ENCODE measurements around the gene TM4SF1. TPM values are rescaled to one million over a fixed set of nuclear protein-coding genes. Genes with fewer than 3 reads are reported as not detected.
"Not testable (repeated sequence)": the region's sequence is repeated elsewhere in the genome, so short reads cannot be mapped to it uniquely, and the experiment has no call there.

TM4SF1 gene
- total RNA-seq, 1 donor = 0.84 TPM

DNA sequence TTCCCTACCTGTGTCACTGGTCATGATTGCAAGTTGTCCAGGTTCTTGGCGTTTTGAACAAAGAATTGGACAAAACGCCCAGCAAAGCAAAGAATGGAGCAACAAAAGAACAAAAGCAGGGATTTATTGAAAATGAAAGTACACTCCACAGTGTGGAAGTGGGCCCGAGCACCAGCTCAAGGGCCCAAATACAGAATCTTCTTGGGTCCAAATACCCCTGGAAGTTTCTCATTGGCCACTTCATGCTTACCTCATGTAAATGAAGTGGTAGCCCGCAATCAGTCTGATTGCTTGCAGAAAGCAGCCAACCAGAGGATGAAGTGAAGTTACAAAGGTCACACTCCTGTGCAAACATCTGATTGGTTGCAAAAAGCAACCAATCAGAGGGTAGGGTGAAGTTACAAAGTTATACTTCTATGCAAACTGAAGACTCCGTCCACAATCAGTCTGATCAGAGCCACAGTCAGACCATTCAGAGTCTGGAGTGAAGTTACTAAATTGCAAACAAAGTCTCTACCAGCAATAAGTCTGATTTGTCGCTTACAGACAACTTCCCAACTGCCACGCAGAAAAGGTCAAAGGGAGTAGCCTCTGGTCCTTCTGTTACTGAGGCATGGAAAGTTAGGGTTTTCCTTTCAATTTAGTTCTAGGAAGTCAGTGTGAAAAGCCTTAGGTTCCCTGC, 8.3 kb upstream of the TM4SF1 start:
- H3K27me3 ChIP-seq (ENCODE audit: insufficient read depth, low read length) = no peaks in the 10 kb centered on the region
- H3K9me3 ChIP-seq (ENCODE audit: low read depth, low read length) = no peaks in the 10 kb centered on the region
- no peak overlapping the region for H3K4me3 ChIP-seq (ENCODE audit: low read length)
- no peaks in the 10 kb centered on the region for H3K4me1 ChIP-seq (ENCODE audit: insufficient read depth, low read length)

DNA sequence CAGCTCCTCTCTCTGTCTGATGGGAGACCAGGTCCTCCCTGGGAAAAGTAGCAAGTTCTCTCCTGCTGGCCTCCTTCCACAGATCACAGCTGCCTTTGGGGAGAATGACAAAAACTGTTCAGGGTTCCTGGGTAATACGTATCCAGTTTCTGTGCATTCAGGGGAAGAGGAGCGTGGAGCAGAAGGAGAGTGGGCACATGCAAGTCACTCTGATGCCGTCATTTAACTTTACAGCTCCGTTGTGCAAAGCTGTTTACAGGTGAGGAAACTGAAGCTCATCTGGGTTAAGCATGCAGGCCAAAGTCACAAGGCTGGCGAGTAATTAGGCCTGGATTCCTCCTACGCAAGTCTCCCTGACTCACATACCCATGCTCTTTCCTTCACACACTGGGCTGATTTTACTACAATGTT, 7.5 kb upstream of the TM4SF1 start:
- H3K9me3 ChIP-seq (ENCODE audit: low read depth, low read length) = no peaks in the 10 kb centered on the region
- no peaks in the 10 kb centered on the region for H3K4me1 ChIP-seq (ENCODE audit: insufficient read depth, low read length)
- no peaks in the 10 kb centered on the region for H3K27me3 ChIP-seq (ENCODE audit: insufficient read depth, low read length)
- no peak overlapping the region for H3K4me3 ChIP-seq (ENCODE audit: low read length)

DNA sequence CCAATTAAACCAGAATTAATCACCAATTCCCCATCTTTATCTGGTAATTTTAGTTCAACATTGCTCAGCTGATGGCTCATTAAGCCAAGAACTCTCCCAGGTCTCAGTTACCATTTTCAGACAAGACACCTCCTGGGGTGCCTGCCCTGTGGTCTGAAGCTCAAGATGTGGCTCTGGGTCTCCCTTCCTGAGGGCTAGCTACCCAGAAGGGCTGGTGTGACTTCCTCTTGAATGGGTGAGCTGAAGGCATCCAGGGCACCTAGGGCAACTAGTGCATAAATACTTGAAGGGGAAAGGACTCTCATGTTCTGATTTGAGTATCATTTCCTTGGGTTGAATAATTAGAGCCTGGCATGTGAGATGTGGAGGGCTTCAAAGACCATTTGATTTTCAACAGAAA, 6.7 kb upstream of the TM4SF1 start:
- Histone ChIP-seq H3K4me1 (ENCODE audit: insufficient read depth, low read length) (no peaks in the 10 kb centered on the region), H3K4me3 (ENCODE audit: low read length) (no peak overlapping the region), H3K9me3 (ENCODE audit: low read depth, low read length) (no peaks in the 10 kb centered on the region), H3K27me3 (ENCODE audit: insufficient read depth, low read length) (no peaks in the 10 kb centered on the region)

DNA sequence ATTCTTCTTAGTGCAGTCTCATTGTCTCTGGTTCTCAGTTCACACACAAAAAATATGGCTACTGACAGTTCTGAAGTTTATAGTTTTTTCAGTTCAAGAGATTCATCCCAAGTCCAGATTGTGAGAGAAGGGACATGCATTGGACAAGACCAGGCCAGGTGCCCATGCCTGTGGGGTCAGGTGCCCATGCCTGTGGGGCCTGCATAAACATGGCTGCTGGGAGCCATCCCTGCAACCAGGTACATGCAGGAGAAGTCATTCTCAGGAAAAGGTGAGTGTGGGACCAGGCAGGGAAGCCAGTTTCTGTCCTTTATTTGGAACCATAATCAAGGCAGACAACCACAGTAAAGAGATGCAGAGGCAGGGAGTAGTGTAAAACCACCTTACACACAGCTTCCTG, 6.3 kb upstream of the TM4SF1 start:
- Histone ChIP-seq H3K4me1 (ENCODE audit: insufficient read depth, low read length) (peaks cover 1% of the 10 kb centered on the region), H3K27me3 (ENCODE audit: insufficient read depth, low read length) (no peaks in the 10 kb centered on the region), H3K9me3 (ENCODE audit: low read depth, low read length) (no peaks in the 10 kb centered on the region), H3K4me3 (ENCODE audit: low read length) (no peak overlapping the region)

DNA sequence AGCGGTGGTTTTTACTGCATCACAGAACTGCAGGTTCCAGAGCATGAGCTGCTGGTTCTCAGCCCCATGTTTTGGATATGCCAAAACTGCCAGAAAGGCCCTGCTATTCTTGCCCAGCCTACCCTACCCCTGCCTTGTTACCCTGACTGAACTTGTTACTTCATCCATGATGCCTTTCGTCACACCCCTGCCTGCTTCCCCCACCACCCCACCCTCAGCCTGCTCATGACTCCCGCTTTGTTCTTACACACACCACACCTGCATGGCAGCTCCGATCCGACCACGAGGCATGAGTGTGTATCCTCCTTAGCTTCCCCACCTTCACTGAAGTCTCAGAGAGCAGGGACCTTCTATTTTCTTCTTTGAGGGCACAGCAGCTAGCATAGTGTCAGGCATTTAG, 5.1 kb upstream of the TM4SF1 start:
- H3K9me3 ChIP-seq (ENCODE audit: low read depth, low read length) = no peaks in the 10 kb centered on the region
- no peak overlapping the region for H3K4me3 ChIP-seq (ENCODE audit: low read length)
- H3K4me1 ChIP-seq (ENCODE audit: insufficient read depth, low read length) = peaks cover 10% of the 10 kb centered on the region
- no peaks in the 10 kb centered on the region for H3K27me3 ChIP-seq (ENCODE audit: insufficient read depth, low read length)

DNA sequence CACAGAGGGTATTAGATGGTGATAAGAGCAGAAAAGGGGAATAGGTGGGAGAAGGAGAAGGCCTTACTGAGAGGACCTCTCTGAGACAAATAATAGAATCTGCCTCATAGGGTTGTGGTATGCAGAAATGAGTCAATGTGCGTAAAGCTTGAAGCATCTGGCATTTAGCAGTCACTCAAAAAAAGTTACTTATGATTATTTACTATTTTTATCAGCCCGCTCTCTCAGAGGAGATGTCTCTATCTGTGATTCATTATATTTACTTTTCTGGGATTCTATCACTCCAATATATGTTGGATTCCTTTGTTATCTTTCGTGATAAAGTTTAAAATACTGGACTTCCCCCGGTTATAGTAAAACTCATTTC, 4.6 kb upstream of the TM4SF1 start:
- H3K9me3 ChIP-seq (ENCODE audit: low read depth, low read length) = no peaks in the 10 kb centered on the region
- H3K4me1 ChIP-seq (ENCODE audit: insufficient read depth, low read length) = peaks cover 10% of the 10 kb centered on the region
- no peaks in the 10 kb centered on the region for H3K27me3 ChIP-seq (ENCODE audit: insufficient read depth, low read length)
- H3K4me3 ChIP-seq (ENCODE audit: low read length) = no peak overlapping the region

DNA sequence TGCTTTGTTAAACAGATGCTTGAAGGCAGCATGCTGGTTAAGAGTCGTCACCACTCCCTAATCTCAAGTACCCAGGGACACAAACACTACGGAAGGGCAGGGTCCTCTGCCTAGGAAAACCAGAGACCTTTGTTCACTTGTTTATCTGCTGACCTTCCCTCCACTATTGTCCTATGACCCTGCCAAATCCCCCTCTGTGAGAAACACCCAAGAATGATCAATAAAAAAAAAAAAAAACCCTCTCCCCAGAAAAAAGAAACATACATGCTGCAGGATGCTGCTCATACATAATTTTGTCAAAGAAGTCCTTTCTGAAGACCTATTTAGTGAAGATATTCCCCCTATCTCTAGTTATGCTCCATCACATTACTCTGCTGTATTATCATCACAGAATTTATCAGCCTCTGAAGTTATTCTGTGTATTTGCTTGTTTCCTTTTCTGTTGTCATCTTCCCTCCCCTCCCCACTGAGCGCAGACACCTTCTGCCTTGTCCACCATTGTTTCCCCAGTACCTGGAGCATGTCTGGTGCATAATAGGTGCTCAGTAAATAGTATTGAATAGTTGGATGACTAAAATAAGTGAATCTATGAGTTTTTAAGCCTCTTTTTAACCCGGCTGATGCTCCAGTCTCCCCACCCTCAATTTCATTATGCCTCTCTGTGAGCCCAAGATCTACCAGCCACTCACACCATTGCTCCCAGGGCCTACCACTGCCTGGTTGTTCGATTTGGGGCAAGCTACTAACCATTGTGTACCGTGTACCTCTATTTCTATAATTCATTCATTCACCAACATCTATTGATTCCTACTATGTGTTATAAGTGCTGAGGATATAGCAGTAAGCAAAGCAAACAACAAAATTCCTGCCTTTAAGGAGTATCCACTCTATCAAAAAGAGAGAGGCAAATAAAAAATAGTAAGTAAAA, 4.0 kb upstream of the TM4SF1 start:
- no peaks in the 10 kb centered on the region for H3K27me3 ChIP-seq (ENCODE audit: insufficient read depth, low read length)
- peaks cover 10% of the 10 kb centered on the region for H3K4me1 ChIP-seq (ENCODE audit: insufficient read depth, low read length)
- H3K4me3 ChIP-seq (ENCODE audit: low read length) = no peak overlapping the region

DNA sequence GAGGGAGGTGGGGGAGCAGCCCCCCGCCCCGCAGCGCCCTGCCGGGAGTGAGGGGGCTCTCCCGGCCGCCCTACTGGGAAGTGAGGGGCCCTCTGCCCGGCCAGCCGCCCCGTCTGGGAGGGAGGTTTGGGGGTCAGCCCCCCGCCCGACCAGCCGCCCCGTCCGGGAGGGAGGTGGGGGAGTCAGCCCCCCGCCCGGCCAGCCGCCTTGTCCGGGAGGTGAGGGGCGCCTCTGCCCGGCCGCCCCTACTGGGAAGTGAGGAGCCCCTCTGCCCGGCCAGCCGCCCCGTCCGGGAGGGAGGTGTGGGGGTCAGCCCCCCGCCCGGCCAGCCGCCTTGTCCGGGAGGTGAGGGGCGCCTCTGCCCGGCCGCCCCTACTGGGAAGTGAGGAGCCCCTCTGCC, 2.8 kb upstream of the TM4SF1 start:
- peaks cover 13% of the 10 kb centered on the region for H3K4me1 ChIP-seq (ENCODE audit: insufficient read depth, low read length)
- not testable (repeated sequence) for H3K27me3 ChIP-seq (ENCODE audit: insufficient read depth, low read length); H3K9me3 ChIP-seq (ENCODE audit: low read depth, low read length); H3K4me3 ChIP-seq (ENCODE audit: low read length)

More for the DNA sequence above, 4.0 kb upstream of the TM4SF1 start:
- no peaks in the 10 kb centered on the region for H3K9me3 ChIP-seq (ENCODE audit: low read depth, low read length)

DNA sequence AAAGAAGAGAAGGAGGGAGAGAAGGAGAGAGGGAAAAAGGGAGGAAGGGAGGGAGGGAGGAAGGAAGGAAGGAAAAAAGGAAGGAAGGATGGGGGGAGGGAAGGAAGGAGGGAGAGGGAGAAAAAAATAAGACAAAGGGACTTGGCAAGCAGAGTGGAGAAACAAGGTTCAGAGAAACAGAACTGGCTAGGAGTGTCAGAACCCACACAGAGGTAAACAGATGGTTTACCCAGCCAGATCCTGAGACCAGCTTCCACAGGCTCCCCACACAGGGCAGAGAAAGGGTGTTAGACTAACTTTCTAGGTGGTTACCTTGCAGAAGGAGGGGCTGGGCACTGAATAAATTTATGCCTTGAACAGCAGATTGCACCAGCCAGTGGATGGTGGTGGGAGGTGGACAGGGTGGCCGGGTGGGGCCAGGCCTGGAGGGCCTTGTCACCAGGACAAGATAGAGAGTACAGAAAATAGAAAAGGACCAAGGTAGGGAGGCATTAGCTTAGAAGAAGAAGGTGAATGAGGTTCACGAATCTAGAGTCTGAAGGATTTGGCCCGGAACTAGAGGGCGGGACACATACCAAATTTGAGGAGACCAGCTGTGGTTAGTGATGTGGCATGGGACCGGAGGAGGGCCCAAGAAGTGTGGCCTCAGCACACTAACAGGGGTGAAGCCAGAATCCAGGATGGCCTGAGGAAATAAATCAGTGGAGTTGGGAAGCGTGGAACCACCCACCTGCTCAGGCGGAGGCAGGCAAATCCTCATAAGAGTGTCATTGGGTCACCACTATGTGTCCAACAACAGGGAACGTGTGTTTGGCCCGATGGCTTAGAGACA, 1.2 kb upstream of the TM4SF1 start:
- Histone ChIP-seq H3K4me1 (ENCODE audit: insufficient read depth, low read length) (peaks cover 26% of the 10 kb centered on the region), H3K4me3 (ENCODE audit: low read length) (no peak overlapping the region), H3K9me3 (ENCODE audit: low read depth, low read length) (no peaks in the 10 kb centered on the region), H3K27me3 (ENCODE audit: insufficient read depth, low read length) (no peaks in the 10 kb centered on the region)

DNA sequence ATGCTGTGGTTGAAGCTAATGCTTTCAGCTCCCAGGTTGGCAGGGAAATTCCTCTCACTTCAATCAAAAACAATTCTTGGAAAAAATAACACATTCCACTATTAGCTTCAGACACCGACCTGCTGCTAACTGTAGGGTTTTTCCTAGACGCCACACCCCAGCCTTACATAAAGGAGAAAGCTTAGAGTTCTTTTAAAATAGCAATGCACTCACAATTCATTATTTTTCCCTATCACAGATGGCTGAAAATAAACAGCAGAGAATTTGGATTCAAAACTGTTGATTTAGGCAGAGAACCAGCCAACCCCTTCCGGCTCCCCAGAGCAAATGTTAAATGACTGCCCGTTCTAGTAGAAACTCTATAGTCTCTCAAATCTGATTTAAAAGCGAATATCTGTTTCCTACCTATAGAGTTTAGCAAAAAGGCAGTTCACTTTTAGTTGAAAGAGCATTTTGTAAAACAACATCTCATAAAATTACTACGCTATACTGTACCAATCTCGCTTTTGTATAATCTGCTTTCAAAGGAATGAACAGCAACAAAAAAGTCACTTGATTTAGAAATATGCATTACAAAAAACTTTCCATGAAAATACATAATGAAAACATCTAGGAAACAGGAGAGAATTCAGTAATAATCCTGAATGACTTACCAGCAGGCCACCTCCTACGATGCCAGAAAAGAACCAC, 586 bp downstream of the TM4SF1 start:
- Histone ChIP-seq H3K4me3 (ENCODE audit: low read length) (no peak overlapping the region), H3K9me3 (ENCODE audit: low read depth, low read length) (no peaks in the 10 kb centered on the region), H3K4me1 (ENCODE audit: insufficient read depth, low read length) (peaks cover 35% of the 10 kb centered on the region), H3K27me3 (ENCODE audit: insufficient read depth, low read length) (no peaks in the 10 kb centered on the region)

DNA sequence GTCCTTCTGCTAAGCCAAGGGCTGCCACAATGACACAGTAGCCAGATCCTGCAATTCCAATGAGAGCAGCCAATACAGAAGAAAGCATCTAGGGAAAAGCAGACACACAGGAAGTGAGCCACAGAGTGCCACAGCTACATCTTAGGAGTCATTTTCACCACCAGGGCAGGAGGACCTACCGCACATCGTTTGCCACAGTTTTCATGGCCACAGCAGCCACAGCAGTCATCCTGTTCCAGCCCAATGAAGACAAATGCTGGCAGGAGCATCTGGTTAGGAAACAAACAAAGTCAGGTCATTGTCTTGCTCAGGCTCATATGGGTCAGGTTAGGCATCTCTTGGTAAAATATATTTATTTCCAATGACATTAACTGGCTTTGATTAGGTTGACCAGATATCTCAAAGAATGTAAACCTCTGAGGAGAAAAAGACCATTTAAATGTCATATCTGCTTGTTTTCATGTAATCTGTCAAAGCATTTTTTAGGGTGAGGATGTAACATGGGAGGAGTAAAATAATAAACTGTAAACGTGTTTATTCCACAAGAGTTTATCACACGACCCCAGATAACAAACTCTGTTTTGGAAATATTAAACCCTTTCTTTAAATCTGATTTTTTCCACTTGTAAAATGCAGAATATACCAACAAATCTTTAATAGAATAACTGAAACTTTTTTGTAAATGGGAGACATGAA, 1.8 kb downstream of the TM4SF1 start:
- Histone ChIP-seq H3K9me3 (ENCODE audit: low read depth, low read length) (no peaks in the 10 kb centered on the region), H3K27me3 (ENCODE audit: insufficient read depth, low read length) (no peaks in the 10 kb centered on the region), H3K4me3 (ENCODE audit: low read length) (no peak overlapping the region), H3K4me1 (ENCODE audit: insufficient read depth, low read length) (peaks cover 45% of the 10 kb centered on the region)

DNA sequence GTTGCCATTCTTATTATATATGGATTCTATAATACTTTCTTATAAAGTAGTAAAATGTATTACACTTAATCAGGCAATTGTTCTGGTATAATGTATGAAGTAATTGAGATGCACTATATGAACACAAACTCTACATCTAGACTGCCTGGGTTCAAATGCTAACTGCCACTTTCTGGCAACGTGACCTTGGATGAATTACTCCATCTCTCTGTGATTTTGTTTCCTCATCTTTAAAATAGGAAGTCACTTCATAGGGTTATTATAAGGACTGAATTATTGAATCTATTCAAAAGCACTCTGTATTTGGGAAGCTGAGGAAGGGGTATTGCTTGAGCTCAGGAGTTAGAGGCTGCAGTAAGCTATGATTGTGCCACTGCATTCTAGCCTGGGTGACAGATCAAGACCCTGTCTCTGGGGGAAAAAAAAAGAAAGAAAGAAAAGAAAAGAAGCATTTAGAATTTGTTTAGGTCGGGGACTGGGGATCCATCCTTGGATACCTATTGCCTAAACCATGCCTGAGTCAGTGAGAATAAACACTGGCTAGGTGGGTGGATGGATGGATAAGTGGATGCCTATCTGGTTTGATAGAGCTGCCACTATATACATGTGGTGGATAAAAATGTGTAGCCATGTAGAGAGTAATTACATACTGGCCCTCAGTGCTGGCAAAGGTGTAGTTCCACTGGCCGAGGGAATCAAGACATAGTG, 2.5 kb downstream of the TM4SF1 start:
- Histone ChIP-seq H3K4me1 (ENCODE audit: insufficient read depth, low read length) (peaks cover 49% of the 10 kb centered on the region), H3K9me3 (ENCODE audit: low read depth, low read length) (no peaks in the 10 kb centered on the region), H3K4me3 (ENCODE audit: low read length) (no peak overlapping the region), H3K27me3 (ENCODE audit: insufficient read depth, low read length) (no peaks in the 10 kb centered on the region)

DNA sequence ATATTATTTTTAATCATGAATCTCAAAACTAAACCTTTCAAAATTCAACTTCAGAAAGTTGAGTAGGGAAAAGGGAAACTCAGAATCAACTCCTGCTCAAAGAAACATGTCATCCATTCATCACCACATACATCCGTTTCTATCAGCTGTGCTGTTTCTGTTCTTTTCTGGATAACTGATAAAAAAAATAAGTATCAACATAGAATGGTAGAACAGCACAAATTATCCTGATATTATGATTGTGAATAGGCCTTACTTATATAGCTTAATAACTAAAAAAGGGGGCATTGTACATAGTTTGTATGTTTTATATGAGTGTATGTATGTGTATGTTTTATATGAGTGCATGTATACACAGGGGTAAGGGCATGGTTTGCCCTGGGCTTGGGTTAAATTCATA, 3.1 kb downstream of the TM4SF1 start:
- H3K27me3 ChIP-seq (ENCODE audit: insufficient read depth, low read length) = no peaks in the 10 kb centered on the region
- no peaks in the 10 kb centered on the region for H3K9me3 ChIP-seq (ENCODE audit: low read depth, low read length)
- peaks cover 49% of the 10 kb centered on the region for H3K4me1 ChIP-seq (ENCODE audit: insufficient read depth, low read length)
- H3K4me3 ChIP-seq (ENCODE audit: low read length) = no peak overlapping the region

Data from mononuclear cell (primary cell).